Small intestine (tissue), 7 donors: Measurements from ENCODE around the gene HADHA. TPM values are rescaled to one million over a fixed set of nuclear protein-coding genes. Genes with fewer than 3 reads are reported as not detected.

Experiments
- DNase-seq, 2 donors: peaks; one replicate each; pipeline versions ENCODE4 v3.0.0 to v3.0.0-alpha.2; 2013
- FAIRE-seq: peaks from 2 replicates; lab custom pipeline; 2012; peaks lifted over from hg19 to GRCh38; lab: Jason Lieb, UNC
- H3K27ac ChIP-seq, 3 donors: one replicate each; pipeline ENCODE4 v1.5.1; 2013; ENCODE audit warnings: low read length in 2 of 3, mild to moderate bottlenecking in 2 of 3, control low read depth in 1 of 3, inconsistent platforms in 1 of 3, low read depth in 1 of 3, moderate library complexity in 1 of 3
- H3K27me3 ChIP-seq, 3 donors: one replicate each; pipeline ENCODE4 v1.6.1; 2013; ENCODE audit warnings: low read length in 3 of 3, inconsistent platforms in 1 of 3; ENCODE audit not compliant: control insufficient read depth in 3 of 3, insufficient read depth in 3 of 3
- H3K36me3 ChIP-seq, 3 donors: one replicate each; pipeline ENCODE4 v1.6.1; 2013; ENCODE audit warnings: low read length in 3 of 3, inconsistent platforms in 1 of 3, low read depth in 1 of 3, mild to moderate bottlenecking in 1 of 3, moderate library complexity in 1 of 3; ENCODE audit not compliant: control insufficient read depth in 3 of 3, insufficient read depth in 2 of 3
- H3K4me1 ChIP-seq, 3 donors: one replicate each; pipeline ENCODE4 v1.6.1; 2013; ENCODE audit warnings: low read length in 2 of 3, inconsistent platforms in 1 of 3, low read depth in 1 of 3, mild to moderate bottlenecking in 1 of 3, moderate library complexity in 1 of 3; ENCODE audit not compliant: control insufficient read depth in 3 of 3, insufficient read depth in 2 of 3
- H3K4me3 ChIP-seq, 3 donors: one replicate each; pipeline ENCODE4 v1.5.1; 2013; ENCODE audit warnings: low read length in 3 of 3, control low read depth in 1 of 3, inconsistent platforms in 1 of 3, low read depth in 1 of 3, mild to moderate bottlenecking in 1 of 3, moderate library complexity in 1 of 3
- H3K9me3 ChIP-seq, 2 donors: one replicate each; pipeline ENCODE4 v1.6.1; 2013; ENCODE audit warnings: low read depth in 1 of 2, low read length in 1 of 2; ENCODE audit not compliant: control insufficient read depth in 2 of 2, insufficient read depth in 1 of 2
- WGBS, 3 donors: extraction: QIAGEN DNeasy Blood & Tissue Kit; methylation state at CpG; one replicate each; pipeline ENCODE4 v1.1.7; 2013; 5-methylcytosine and 5-hydroxymethylcytosine counted together
- polyA plus RNA-seq, 4 donors: library from polyadenylated mRNA; stranded (reverse) in 3 of 4; unstranded in 1 of 4; fragments of 200-250 nt in 3 of 4; fragments of 120-200 nt in 1 of 4; gene quantifications; one replicate each; pipeline versions ENCODE4 v1.2.1 to v1.2.3, GENCODE V29; 2013
- donor health status: healthy with polysubstance abuse.
- donor health status: control.
- donor health status: control.
- donor health status: Bipolar disorder and iron deficiency.
- donor health status: healthy.

The HADHA gene
- polyA plus RNA-seq, 4 donors: 145 to 217 (median 189) TPM

GRCh38 chr2:26144953-26145680 lies 99.3 kb downstream of the HADHA start:
- 11 to 22% (median 15%) methylated on average over 11 of the region's 11 CpGs for WGBS, 3 donors
- DNase-seq: peak; percentile 62 to 72
- no peak for FAIRE-seq
- H3K27me3 ChIP-seq: peaks cover 0 to under 1% (median 0%) of the 10 kb centered on the region in 3 donors
- no peak overlapping the region for H3K4me3 ChIP-seq
- no peaks in the 10 kb centered on the region for H3K9me3 ChIP-seq
- no peaks in the 10 kb centered on the region for H3K4me1 ChIP-seq
- H3K27ac ChIP-seq: no peak overlapping the region
- peaks cover 0 to 4% (median 0%) of the 10 kb centered on the region in 3 donors for H3K36me3 ChIP-seq

DNA sequence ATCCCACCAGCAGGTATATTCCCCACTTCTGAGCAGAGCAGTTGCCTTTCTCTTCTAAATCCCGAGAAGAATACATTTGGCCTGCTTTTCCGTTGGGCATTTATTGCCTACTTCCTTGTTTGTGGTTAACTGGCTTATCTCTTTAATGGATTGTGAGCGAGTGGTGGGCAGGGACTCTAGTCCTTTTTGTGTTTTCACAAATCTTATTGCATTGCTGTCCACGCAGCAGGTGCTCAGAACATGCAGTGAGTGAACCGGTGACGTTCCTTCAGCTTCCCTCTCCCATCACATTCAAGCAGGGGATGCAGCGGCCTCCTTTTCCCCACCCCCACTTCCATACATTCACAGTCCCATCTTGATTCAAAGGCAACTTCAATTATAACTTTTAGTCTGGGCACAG lies 100.4 kb downstream of the HADHA start:
- WGBS, 3 donors: 10 to 44% (median 29%) methylated on average over 7 of the region's 7 CpGs

GRCh38 chr2:26141145-26141769 lies 103.2 kb downstream of the HADHA start:
- FAIRE-seq (no peak), DNase-seq (no peak)
- no peak overlapping the region for H3K4me3 ChIP-seq
- no peaks in the 10 kb centered on the region for H3K9me3 ChIP-seq
- H3K27me3 ChIP-seq: no peaks in the 10 kb centered on the region
- 90 to 92% (median 92%) methylated on average over 18 of the region's 18 CpGs for whole genome bisulfite sequencing, 3 donors
- H3K27ac ChIP-seq: no peak overlapping the region
- no peaks in the 10 kb centered on the region for H3K4me1 ChIP-seq
- peaks cover 0 to 7% (median 2%) of the 10 kb centered on the region in 3 donors for H3K36me3 ChIP-seq

More for the DNA sequence above, 100.4 kb downstream of the HADHA start:
- Histone ChIP-seq H3K4me1 (no peaks in the 10 kb centered on the region), H3K27me3 (no peaks in the 10 kb centered on the region), H3K9me3 (no peaks in the 10 kb centered on the region), H3K36me3 (peaks cover 0 to 4% (median 0%) of the 10 kb centered on the region in 3 donors), H3K27ac (peak overlapping the region; percentile 13 to 76 (median 16)), H3K4me3 (no peak overlapping the region)
- DNase-seq: peak; percentile 64 to 69
- no peak for FAIRE-seq

Other genes with a start within 250 kb of the HADHA start
- gene RAB10, start 210.5 kb downstream of the HADHA start, polyA plus RNA-seq: 10 to 100 TPM; 39.7 to 79.3 (median 56.9) TPM
- 1 to 10 TPM in 2 of 4 donors, under 1 TPM in 2; 0.22 to 1.2 (median 0.82) TPM for gene GAREM2, start 71.5 kb downstream of the HADHA start, polyA plus RNA-seq
- 100 to 1,000 TPM; 102 to 331 (median 189) TPM for gene HADHB, start 307 bp upstream of the HADHA start, polyA plus RNA-seq
- gene SELENOI, start 101.5 kb upstream of the HADHA start, polyA plus RNA-seq: 10 to 100 TPM in 2 of 4 donors, 1 to 10 TPM in 2; 4.3 to 36.4 (median 8.2) TPM
- gene ADGRF3, start 102.2 kb upstream of the HADHA start, polyA plus RNA-seq: 1 to 10 TPM in 1 of 4 donors, under 1 TPM in 1, not detected in 2; 0.09 to 1.2 TPM
- gene DRC1, start 157.3 kb upstream of the HADHA start, polyA plus RNA-seq: under 1 TPM in 2 of 4 donors, not detected in 2; 0.09 to 0.18 TPM
- gene OTOF, start 233.5 kb upstream of the HADHA start, polyA plus RNA-seq: 1 to 10 TPM in 1 of 4 donors, under 1 TPM in 3; 0.22 to 2.5 (median 0.46) TPM